DLD1 (cell line): ENCODE data around the gene TBC1D22A.

ENCODE experiments used
- in situ Hi-C: cut with HindIII; loops from 2 replicates; pipeline ENCODE4 v1.10.0; 2017; ENCODE audit warnings: low sequenced_read_pairs

TBC1D22A gene

DNA sequence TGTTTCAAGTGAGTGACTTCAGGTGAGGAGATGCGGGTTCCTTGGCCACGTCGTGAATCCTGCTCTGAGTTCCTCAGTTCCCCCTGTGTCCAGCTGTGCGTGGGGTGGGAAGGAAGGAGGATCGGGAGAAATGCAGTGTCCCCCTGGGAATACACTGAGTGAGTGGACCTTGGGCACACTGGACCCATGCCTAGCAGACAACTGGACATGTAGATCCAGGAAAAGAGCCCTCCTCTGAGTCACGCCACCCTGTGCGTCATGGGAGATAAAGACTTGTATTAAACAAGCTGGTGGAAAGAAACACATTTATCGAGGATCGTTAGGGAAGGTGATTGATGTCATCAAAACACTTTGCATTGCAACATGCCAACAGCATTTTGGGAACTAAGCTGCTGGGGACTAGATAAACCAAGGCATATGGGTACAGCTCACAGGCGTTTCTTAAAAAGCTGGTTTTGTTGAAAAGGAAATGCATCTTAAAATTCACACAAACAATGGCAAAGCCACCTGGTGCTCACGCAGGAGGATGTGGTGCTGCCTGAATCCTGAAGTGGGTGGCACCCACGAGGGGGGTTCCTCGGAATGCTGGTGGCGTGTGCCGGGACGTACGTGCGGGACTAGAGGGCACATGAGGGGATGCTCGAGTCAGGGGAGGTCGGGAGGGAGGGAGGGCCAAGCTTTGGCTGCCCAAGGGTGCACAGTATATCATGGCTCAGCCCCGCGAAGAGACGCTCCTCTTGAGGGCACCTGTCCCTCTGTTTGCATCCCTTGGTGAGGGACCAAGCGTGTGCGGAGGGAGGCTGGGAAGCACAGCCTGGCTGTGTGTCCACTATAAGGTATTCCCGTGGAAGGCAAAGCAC lies 303.5 kb downstream of the TBC1D22A start:
- in situ Hi-C loops, result no loop called here

DNA sequence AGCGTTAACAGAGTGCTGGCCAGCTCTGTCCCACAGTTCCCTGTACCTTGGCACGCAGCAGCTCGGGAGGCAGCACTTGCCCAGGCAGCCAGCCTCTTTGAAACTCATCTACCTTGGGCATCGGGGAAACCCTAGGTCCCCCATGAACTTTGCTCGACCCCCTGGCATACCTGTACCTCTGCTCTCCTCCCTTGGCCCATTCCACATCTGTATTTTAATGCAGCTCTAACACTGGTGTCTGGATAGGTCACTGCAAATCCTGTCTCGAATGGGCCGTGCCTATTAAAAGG lies 304.1 kb downstream of the TBC1D22A start:
- in situ Hi-C loops, result no loop called here

DNA sequence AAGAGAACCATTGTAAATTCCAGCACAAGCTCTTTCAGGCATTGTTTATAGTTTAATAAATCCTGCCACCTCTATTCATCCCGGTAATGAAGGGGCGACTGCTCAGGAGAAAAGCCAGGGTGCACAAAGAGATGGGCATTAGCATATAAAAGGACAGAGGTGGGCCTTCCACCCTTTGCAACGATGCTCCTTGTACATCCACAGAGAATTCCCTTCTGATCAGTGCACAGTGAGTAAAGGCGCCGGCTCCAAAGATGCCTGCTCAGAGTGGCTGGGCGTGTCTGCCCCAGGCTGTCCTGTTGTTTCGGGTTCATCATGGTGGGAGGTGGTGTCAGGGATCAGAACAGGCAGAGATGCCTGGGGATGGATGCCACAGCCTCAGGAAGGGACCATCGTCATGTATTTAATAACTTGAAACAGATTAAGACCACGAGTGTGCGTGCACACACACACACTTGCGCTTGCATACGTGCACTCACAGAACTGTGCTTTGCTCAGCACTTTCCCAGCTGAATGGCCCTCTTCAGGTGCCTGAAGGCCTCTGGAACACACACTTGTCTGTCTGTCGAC lies 305.0 kb downstream of the TBC1D22A start:
- in situ Hi-C loops, result no loop called here

DNA sequence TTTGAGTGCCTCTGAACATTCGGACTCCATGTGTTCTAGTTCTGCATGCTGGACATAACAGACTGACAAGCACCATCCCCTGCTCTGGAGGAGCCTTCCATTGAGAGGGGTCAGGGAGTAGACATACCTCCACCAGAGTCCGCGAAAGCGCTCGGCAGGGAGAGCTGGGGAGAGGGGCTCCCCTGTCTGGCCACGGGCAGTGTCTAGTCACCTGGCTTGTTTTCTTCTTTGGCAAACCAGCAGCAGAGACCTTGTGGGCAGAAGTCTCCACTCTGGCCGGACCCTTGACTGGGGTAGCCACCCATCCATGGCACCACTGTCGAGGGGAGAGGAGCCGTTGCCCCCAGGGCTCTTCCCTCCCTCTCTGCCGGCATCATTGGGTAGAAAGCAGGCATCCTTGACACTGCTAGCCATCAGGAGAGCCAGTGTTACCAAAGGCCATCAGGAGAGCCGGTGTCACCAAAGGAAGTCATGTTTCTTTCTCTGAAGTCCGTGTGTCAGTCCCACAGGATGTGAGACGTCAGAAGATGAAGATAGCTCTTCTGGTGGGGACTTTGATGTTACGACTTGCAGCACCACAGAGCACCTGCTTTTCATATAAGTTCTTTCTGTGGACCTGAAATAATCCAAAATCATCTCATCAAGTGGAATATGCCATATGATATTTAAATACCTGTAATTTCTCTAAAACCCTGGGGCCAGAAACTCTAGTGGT lies 305.6 kb downstream of the TBC1D22A start:
- in situ Hi-C loops, result no loop called here

DNA sequence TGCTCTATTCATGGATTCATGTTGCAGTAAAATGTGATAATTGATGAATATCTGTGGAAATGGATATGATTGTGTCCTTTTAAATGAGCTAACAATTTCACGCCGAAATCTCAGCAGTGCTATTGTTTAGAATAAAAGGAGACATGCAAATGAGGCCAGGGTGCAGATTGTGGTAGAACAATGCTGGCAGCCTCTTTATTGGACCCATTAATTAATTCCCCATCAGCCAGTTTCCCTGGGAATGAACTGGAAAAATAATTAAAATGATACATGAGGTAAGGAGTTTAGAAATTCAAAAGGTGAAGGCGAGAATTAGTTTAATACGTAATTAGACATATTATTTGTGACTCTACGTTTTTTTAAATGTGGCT lies 306.2 kb downstream of the TBC1D22A start:
- in situ Hi-C loops, result no loop called here

DNA sequence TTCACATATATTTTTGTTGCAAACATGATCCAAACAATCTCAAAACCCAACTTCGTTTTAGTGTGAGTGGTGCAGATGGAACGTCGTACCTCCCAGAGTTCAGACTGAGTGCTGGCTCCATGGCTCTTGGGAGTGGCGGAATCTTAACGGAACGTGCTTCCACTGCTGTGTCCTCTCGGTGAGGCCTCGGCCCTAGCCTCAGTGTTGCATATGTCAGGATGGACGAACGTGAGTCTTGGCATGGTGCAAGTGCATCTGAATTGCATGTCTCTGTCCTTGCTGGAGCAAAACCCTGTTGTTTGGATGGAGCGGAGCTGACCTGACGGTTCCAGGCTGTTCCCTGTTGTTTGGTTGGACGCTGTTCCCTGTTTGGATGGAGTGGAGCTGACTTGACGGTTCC lies 306.8 kb downstream of the TBC1D22A start:
- in situ Hi-C loops, result no loop called here

DNA sequence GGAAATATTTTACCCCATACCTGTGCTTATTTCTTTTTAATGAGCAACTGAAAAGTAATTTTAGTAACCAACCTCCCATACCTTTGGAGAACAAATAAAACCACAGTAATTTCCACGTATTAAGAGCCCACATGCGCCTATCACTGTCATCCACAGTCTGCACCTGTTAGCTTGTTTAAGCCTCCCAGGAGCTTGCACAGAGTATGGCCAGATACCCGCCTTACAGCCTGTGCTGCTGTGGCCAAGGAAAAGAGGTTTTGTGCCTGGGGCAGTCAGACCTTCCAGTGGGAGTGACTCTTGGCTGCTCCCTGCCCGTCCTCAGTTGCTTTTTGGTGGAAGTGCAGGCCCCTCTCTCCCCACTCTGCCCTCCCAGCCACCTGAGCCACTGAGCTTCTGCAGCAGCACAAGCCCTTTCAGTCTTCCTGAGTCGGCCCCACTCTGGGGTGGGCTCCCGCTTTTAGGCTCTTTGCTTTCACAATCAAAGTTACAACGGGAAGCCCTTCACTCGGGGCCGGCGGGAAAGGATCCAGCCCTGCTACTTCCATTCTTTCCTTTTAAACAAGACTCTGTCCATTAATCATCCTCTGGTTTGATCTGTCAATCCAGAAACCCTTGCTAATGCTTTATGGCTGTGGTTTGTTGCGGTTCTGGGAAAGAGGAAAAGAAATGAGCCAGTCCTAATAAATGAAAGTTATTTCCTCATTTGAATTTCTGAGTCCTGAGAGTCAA lies 308.8 kb downstream of the TBC1D22A start:
- in situ Hi-C loops, result no loop called here

DNA sequence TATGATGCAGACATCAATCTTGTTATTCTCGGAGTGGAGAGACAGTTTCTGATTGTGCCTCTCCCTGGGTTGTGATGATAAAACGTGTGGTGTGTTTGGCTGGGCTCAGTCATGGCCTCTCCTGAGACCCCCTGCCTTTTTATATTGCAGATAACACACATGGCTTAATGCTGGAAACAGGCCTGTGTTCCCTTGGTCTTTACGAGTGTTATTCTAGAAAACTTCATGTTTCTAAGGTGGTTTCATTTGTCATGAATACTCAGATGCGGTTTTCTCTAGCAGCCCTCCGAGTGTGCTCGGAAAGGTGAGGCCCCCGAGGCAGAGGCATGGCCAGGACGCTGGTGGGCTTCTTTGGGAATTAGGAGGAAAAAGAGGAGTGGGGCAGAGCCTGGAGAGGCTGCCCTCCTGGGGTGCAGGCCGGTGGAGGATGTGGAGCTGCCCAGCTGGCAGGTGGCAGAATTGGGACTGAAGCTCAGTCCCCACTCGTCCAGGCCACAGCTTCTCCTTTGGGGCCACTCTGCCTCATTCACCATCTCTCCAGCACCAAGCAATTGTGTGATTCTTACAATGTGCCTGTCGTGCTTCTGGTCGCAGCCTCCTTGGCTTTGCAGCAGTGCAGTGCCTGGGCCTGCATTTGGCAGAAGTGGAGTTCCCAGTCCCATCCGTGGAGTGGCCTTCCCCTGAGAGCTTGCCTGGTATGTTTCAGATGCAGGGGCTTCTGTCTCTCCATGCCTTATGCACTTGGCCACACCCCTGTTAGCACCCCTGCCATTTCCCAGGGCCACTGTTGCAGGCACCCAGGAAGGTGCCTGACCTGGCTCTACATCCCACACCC lies 309.6 kb downstream of the TBC1D22A start:
- in situ Hi-C loops, result no loop called here

DNA sequence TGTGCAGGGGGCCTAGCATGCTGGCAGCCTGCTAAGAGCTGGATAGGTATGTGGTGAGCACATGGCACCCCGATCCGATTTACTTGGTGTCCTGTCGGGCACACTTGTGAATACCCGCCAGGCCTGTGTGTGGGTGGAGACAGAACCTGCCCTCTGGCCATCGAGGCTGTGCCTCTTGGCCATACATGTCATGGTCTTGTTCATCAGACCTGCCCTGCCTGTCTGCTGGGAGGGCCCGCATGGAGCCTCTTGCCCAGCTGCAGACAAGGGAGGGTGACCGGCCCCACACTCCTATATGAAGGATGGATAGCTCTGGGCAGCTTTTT lies 310.2 kb downstream of the TBC1D22A start:
- in situ Hi-C loops, result no loop called here

DNA sequence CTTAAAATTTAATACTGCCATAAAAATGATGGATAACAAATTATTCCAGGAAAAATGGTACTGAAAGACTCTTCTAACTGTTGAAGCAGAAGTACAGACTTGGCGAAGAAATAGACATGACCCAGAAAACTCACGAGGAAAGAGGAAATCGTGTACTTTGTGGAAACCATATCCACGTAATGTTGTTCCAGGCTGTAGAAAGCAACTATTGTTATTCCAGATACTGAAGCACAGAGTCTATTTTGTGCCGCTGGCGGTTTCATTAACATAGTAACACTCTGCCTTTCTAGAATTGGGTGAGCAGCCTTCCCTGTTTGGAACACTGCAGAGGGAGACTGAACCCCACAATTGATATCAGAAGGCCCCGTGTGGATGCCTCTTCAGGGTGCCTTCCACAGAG lies 310.6 kb downstream of the TBC1D22A start:
- in situ Hi-C loops, result no loop called here

DNA sequence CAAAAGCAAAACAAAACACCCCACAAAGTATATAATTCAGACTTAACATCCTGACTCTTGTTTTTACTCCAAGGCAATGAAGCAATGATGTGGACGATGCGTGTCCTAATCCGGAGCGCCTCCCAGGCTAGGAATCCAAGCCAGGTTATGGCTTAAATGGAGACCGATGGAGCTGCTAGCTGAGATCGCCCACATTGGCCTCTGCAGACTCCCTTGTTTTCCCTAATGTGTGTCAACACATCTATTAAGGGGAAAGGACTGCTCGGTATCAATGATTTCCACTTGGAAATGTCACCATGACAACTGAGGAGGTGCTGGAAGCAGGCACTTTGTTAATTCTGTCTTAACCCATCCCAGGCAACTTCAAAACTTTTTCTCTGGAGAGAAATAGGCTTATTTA lies 311.7 kb downstream of the TBC1D22A start:
- in situ Hi-C loops, result no loop called here

DNA sequence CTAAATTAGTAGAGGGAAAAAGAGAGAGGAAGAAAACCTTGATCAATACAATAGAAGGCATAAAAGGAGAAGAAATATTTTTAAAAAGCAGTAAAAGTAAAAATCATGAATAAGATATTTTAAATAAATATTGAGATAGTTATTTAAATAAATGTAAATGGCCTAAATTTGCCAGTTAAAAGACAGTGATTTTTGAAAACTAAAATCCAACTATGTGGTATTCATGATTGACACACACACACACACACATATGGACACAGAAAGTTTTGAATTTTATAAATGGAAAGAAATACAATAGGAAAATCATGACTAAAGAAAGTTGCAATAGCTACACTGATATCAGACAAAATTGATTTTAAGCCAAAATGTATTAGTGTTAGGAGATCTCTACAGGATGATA lies 313.1 kb downstream of the TBC1D22A start:
- in situ Hi-C loops, result no loop called here

DNA sequence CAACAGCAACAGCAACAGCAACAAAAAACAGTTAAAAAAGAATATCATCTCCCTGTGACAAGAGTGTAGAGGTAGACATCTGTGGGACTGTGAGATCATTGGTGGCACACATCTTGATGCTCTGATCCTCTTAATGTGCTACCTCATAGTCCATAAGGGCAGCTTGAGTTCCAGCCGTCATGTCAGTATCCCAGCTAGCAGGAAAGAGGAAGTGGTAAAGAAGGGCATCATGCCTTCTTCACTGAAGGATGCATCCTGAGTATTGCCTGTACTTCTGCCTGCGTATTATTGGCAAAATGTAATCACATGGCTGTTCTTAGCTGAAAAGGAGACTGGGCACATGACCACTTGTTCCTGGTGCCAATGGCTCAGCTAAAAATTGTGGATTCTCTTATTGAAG lies 314.3 kb downstream of the TBC1D22A start:
- in situ Hi-C loops, result no loop called here

DNA sequence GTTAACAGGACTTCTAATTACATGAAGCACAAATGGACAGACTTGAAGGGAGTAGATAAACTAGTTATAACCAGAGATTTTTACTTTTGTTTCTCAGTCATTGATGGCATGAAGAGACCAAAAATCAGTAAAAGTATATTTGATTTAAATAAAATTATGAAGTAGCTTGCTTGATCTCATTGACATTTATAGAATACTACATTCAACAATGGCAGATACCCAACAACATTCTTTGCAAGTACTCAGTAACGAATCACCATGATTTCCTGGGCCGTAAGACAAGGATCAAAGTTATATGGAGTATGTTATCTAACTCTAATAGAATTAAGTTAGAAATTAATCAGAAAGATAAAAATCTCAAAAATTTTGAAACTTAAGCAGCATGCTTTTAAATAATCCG lies 317.6 kb downstream of the TBC1D22A start:
- in situ Hi-C loops, result no loop called here

DNA sequence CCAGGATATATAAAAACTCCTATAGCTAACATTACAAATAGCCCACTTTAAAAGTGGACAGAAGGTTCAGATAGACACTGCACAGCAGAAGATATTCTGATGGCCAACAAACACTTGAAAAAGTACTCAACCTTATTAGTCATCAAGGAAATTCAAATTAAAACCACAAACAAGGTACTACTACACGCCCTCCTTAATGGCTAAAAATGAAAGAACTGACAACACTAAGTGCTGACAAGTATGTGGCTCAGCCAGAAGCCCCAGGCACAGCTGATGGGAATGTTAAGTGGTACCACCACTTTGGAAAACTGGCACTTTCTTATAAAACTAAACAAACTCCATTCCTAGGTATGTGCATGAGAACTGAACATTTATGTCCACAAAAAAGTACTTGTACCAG lies 320.1 kb downstream of the TBC1D22A start:
- in situ Hi-C loops, result no loop called here

DNA sequence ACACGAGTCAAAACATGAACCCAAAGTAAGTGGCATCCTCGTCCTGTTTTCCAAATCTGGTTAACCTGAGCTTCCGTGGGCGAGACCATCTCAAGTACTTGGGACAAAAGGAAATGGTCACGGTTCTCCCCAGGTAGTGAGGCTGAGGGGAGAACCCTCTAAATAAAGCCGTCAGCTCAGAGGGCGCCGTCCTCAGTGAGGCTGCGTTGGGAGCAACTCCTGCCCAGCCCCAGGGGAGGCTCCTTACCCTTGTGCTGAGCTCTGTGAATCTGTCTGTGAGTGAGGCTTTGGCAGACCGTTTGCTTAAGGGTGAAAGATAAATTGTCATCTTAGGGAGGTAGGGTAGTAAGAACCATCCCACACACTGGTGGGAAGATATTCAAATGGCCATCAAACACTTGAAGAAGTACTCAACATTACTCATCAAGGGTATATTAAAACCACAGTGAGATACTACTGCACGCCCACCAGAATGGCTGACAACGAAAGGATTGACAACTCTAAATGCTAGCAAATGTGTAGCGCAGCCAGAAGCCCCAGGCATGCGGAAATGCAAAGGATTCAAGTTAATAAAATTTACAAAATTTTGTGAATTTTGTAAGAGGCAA lies 321.0 kb downstream of the TBC1D22A start:
- in situ Hi-C loops, result no loop called here

DNA sequence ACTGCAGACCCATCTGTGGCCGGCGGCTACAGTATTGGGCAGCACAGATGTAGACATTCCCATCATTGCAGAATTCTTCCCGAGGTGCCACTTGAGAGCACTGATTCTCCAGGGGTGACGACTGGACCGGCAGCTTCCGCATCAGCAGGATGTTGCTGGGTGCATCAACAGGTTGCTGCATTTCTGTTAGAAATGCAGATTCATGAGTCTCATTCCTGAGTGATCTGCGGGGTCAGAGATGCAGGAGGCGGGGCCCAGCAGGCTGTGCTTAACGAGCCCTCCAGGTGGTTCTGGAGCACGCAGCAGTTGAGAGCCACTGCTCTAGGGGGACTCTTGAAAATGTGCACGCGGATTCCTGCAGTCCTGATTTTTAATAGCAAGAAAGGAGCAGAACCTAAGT lies 321.8 kb downstream of the TBC1D22A start:
- in situ Hi-C loops, result no loop called here

DNA sequence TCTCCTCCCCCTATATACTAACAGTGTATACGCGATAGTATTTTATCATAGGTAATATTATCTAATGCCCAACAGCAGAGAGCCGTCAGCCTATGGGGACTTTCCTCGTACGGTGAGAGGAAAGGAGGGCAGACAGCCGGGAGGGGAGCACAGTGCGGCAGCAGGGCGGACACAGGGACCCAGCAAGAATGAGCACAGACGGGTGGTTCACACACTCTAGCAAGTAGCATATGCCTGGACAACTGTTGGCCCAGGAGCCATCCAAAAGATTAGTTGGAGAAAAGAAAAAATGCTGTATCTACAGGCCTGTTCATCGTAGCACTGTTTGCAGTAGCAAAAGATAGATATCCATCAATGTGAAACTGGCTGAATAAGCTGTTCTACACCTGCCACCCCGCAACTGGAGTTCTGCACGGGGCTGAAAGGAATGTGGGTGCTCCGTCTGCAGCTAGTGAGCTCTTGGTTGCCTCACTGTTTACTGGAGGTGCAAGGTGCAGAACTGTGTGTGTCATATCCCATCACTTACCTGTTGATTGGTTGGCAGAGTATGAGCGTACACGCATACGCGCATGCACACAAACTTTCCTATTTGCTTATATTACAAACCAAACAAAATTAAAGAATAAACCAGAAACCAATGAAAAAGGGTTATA lies 324.3 kb downstream of the TBC1D22A start:
- in situ Hi-C loops, result no loop called here

DNA sequence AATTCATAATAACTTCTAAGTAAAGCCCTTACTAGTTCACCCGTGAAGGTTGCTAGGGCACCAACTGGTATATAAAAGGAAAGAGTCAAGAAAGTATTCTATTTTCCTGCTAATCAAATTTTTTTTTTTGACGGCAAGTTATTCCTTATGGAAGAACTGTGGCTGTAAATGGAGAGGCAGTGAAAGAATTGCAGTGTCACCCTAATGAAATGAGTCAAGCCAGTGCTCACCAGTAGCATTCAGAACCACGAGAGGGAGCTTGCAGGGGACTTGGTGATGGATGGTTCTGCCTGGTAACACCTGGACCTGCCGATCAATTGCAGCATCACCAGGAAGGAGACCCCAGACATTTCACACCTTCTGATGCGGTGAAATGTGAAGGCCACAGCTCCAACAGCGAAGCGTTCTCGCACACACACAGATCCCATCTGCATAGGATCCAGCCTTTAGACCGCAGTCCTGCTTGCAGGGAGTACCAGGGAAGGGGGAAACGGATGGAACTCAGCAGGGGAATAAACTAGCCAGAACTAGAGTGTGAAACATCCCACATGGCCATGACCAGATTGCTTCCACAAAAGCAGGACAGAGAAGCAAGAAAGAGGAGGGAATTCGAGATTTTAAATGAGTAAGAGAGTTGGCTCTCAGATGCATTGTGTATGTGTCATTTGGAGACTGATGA lies 326.2 kb downstream of the TBC1D22A start:
- in situ Hi-C loops, result no loop called here
